ENCODE results near the gene CASKIN2. TPM values are rescaled to one million over a fixed set of nuclear protein-coding genes. Genes with fewer than 3 reads are reported as not detected.

Gene CASKIN2
- total and polyA plus RNA-seq, 10 of the 15 experiments (the other 5 are each of a cell fraction or from before 2014, with no cell fraction given): 0.02 to 2.7 (median 0.44) TPM; not detected in 1

GRCh38 chr17:75515496-75516254 is at the start of gene CASKIN2 (continued):
- TF ChIP-seq, protein P1, sequence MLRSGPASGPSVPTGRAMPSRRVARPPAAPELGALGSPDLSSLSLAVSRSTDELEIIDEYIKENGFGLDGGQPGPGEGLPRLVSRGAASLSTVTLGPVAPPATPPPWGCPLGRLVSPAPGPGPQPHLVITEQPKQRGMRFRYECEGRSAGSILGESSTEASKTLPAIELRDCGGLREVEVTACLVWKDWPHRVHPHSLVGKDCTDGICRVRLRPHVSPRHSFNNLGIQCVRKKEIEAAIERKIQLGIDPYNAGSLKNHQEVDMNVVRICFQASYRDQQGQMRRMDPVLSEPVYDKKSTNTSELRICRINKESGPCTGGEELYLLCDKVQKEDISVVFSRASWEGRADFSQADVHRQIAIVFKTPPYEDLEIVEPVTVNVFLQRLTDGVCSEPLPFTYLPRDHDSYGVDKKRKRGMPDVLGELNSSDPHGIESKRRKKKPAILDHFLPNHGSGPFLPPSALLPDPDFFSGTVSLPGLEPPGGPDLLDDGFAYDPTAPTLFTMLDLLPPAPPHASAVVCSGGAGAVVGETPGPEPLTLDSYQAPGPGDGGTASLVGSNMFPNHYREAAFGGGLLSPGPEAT (IDR thresholded peaks at IDR 0.05; ENCODE audit: low read depth): no peak
- TF ChIP-seq, protein P2, sequence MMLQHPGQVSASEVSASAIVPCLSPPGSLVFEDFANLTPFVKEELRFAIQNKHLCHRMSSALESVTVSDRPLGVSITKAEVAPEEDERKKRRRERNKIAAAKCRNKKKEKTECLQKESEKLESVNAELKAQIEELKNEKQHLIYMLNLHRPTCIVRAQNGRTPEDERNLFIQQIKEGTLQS (IDR thresholded peaks at IDR 0.05; ENCODE audit: borderline replicate concordance, extremely low read depth, low read depth, low read length): no peak; the same call in 1 of the 2 replicates
- 0 out of 2 replicates have a peak, but pooled peaks have one; percentile 45 for TF ChIP-seq MAX (IDR thresholded peaks at IDR 0.05; ENCODE audit: low read depth, low read length)
- no peak for TF ChIP-seq ZNF622 (IDR thresholded peaks at IDR 0.05)
- TF ChIP-seq RAD51 (IDR thresholded peaks at IDR 0.05): no peak
- TF ChIP-seq MEF2A (IDR thresholded peaks at IDR 0.05; ENCODE audit: insufficient read depth, low read depth, low read length): no peak
- no peak for TF ChIP-seq E2F4 (IDR thresholded peaks at IDR 0.05; ENCODE audit: low read depth, low read length)
- TF ChIP-seq, protein P3, sequence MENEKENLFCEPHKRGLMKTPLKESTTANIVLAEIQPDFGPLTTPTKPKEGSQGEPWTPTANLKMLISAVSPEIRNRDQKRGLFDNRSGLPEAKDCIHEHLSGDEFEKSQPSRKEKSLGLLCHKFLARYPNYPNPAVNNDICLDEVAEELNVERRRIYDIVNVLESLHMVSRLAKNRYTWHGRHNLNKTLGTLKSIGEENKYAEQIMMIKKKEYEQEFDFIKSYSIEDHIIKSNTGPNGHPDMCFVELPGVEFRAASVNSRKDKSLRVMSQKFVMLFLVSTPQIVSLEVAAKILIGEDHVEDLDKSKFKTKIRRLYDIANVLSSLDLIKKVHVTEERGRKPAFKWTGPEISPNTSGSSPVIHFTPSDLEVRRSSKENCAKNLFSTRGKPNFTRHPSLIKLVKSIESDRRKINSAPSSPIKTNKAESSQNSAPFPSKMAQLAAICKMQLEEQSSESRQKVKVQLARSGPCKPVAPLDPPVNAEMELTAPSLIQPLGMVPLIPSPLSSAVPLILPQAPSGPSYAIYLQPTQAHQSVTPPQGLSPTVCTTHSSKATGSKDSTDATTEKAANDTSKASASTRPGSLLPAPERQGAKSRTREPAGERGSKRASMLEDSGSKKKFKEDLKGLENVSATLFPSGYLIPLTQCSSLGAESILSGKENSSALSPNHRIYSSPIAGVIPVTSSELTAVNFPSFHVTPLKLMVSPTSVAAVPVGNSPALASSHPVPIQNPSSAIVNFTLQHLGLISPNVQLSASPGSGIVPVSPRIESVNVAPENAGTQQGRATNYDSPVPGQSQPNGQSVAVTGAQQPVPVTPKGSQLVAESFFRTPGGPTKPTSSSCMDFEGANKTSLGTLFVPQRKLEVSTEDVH (IDR thresholded peaks at IDR 0.05; ENCODE audit: low read depth, partially characterized antibody): no peak
- TF ChIP-seq SMAD1 (IDR thresholded peaks at IDR 0.05; ENCODE audit: low read depth, partially characterized antibody): no peak
- TF ChIP-seq RUNX3 (IDR thresholded peaks at IDR 0.05; ENCODE audit: low read length): no peak; the same call in 1 of the 2 replicates

Measured in GM12878 (cell line).